NCI-H187 (cell line): ENCODE measurements around the gene TPSB2.
A peak's percentile ranks its signal among the peaks of the same experiment; 100 is the strongest.
"Not testable (repeated sequence)": the region's sequence is repeated elsewhere in the genome, so short reads cannot be mapped to it uniquely, and the experiment has no call there.

ENCODE experiments used
- DNase-seq, 2 experiments: peaks; one replicate each; lab custom pipeline; 2025; lab: John Stamatoyannopoulos, UW

Gene TPSB2

DNA sequence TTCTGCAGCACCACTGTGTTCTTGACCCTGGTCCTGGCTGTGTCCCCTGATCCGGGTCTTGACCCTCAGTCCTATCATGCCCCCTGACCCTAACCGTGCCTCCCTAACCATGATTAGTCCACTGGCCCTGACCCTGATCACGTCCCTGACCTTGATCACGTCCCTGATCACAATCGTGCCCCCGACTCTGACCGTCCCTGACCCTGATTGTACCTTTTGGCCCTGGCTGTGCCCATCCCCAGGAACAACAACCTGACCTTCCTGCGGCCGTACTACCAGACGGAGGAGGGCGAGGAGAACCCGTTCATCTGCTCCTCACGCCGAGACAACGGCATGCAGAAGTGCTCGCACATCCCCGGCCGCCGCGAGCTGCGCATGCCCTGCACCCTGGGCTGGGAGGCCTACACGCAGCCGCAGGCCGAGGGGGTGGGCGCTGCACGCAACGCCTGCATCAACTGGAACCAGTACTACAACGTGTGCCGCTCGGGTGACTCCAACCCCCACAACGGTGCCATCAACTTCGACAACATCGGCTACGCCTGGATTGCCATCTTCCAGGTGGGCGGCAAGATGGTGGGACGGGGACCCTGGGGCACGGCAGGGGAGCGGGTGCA is 29.9 kb downstream of the TPSB2 start:
- DNase-seq = no peak

DNA sequence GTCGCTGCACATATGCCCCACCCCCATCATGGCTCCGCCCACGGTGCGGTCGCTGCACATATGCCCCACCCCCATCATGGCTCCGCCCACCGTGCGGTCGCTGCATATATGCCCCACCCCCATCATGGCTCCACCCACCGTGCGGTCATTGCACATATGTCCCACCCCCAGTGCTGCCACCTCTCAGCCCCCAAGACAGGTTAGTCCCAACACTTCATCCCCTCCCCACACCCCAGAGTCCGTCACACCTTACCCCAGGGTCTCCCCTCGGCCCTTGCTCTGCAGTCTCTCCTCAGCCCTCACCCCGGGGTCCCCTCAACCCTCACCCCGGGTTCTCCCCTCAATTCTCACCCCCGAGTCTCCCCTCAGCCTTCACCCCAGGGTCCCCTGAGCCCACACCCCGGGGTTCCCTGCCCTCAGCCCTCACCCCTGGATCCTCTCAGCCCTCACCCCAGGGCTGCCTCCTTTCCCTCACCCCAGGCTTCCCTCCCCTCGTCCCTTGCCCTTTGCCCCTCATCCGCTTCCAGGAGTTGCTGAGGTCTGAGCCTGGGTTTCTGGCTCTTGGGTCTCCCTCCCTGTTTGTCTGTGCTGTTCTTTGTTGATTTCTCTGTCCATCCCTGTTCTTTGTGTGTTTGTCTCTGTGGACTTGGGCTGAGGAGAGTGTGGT is 30.5 kb downstream of the TPSB2 start:
- DNase-seq = no peak

DNA sequence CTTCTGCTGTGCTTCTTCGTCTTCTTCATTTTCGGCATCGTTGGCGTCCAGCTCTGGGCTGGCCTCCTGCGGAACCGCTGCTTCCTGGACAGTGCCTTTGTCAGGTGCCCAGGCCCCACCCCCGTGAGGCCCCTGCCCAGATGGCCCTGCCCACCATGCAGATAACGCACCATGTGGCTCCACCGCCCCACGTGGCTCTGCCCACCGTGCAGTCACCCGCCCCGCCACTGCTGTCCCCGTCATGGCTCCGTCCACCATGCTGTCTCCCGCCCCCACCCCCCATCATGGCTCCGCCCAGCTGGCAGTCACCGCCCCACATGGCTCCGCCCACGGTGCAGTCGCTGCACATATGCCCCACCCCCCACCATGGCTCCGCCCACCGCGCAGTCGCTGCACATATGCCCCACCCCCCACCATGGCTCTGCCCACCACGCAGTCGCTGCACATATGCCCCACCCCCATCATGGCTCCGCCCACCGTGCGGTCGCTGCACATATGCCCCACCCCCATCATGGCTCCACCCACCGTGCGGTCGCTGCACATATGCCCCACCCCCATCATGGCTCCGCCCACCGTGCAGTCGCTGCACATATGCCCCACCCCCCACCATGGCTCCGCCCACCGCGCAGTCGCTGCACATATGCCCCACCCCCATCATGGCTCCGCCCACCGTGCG is 31.2 kb downstream of the TPSB2 start:
- not testable (repeated sequence) for DNase-seq

DNA sequence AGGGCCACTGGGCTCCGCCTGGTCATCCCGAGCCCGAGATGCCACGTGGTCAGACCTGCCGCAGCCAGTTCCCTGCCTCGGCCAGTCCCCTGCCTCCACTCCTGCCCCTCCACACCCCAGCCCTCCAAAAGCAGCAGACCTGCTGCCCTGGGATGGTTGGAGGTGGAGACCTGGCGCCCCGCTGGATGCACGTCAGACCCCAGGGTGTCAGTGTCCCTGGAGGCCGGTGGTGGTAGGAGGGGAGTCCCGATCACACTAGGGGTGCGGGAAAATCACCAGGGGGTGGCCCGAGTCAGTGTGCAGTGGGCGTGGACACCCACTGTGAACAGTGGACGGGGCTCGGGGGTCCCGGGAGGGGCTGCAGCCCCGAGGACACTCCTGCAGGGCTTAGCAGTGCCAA is 31.8 kb downstream of the TPSB2 start:
- DNase-seq = no peak

DNA sequence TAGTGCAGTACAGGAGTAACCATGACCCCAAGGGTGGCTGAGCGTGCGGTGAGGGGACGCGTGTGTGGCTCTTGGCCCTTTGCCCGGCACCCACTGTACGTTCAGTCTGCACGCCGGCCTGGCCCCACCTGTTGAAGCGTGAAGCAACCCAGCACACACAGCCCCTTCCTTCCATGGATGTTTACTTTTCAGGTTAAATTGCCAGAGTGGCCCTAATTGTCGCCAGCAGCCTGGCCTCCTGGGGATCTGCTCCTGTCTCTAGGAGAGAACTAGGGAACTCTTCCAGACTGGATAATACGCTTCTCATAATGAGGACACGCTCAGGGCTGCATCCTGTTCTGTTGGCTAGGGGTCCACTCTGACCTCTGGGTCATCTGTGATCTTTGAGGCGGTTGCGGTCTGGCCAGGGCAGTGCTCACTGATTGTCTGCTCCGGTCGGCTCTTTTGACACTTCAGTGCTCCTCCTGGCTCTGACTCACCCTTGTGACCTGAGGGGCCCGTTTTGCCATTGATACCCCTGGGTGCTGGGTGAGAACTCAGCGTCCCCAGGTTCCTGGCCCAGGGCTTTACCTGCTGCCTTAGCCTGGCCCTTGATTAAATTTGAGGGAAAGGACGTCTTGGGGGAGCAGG is 32.6 kb downstream of the TPSB2 start:
- peak; percentile 50 to 63 for DNase-seq

DNA sequence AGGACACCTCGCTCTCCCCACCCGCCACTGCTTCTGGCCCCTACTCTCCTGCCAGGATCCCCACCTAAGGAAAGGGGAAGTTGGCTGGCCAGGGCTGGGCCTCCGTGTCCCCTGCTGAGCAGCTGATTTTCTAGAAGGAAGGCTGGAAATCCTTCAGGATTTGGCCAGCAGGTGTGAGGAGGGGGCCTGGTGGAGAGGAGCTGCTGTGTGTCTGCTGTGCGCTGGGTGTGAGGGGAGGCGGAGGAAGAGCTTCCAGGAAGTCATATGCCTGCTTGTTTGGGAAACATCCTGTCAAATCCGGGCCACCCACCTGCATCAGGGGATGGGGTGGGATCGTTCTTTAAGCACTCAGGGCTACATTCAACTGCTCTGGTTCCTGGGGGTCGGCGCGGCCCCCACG is 33.5 kb downstream of the TPSB2 start:
- no peak for DNase-seq

DNA sequence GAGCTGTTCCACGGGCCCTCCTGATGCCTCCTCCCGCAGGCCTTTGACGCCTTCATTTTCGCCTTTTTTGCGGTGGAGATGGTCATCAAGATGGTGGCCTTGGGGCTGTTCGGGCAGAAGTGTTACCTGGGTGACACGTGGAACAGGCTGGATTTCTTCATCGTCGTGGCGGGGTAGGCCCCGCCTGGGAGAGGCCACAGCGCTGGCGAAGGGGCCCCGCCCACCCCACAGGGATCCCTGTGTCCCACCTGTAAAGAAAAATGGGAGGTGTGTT is 34.7 kb downstream of the TPSB2 start:
- no peak for DNase-seq

DNA sequence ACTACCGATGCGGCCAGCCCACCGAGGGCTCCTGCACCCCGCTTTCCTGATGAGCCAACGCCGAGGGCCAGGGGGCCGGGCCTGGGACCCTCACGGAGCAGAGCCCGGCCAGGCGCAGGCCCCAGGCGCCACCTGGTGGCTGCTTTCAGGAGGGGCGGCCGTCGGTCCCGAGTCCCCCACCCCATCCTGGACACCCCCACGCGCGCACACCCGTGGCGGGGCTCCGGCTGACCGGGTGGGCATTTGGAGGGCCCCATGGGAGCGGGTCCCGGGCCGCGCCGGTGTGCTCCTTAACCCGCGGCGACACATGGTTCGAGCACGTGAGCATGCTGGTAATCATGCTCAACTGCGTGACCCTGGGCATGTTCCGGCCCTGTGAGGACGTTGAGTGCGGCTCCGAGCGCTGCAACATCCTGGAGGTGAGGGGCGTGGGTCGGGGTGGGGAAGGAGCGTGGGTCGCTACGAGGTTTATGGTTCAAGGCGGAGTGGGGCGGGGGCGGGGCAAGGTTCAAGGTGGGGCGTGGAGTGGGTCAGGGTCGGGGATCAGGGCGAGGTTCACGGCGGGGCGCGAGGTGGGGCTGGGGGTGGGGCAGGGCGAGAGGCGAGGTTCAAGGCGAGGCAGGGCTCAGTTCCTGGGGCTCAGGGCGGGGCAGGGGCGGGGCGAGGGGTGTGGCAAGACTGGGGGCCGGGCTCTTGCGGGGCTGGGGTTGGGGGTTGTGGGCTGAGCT is 35.2 kb downstream of the TPSB2 start:
- no peak for DNase-seq

DNA sequence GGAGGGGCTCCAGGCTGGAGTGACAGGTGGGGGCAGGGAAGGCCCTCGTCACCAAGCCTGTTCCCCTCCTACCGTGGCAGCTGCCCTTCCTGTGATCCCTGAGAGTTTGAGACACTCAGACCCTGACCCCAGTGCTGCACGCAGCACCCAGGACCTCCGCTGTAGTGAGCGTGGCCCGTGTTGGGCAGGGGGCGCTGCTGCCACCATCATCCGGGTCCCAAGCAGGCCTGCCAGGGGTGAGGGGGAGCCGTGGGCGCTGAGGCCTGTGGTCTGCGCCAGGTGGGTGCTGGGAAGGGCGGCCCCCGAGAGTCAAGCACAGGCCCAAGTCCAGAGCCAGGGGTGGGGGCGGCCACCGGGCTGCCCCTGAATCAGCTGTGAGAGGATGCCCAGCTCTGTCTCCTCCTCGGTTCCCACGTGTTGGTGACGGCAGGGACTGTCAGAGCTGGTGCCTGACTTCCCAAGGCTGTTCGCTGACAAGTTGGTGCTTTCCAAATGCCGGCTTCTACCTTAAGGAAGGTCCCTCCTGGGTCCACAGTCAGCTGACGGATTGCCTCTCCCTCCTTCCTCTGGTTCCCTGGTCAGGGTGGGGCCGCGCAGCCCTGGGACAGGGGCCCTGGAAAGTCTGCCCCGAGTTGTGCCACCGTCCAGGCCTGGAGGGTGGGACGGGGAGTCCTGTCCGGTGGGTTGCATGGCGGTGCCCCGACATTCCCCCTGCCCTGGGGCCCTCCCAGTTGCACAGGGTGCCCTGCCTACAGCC is 36.0 kb downstream of the TPSB2 start:
- no peak for DNase-seq

DNA sequence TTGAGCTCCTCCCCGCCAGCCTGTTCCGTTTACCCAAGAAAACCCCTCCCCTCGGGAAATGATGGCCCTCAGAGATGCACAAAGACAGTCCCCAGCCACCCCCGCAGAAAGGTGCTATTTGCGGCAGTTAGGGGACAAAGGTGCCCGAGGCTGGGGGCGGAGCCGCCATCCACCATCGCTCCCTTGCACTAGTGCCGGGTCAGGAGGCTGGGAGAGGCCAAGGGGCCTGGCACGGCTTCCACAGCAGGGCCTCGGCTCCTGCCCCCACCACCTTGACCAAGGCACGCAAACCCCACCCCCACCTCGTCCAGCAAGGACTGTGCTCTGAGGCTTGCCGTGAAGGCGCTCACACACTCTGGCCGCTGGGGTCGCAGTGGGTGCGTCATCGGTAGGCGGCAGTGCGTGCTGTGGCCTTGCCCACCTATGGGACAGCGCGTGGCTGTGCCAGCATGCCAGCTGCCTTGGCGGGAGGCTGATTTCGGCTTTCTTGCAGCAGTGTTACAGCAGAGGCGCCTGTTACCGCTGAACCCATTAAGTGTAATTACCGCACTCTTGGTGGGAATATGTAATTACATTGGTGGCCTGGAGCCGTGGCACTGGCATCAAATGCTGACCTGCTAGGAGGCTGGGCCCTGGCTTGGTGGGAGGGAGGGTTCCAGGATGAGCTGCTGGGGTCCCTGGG is 36.7 kb downstream of the TPSB2 start:
- DNase-seq = no peak

DNA sequence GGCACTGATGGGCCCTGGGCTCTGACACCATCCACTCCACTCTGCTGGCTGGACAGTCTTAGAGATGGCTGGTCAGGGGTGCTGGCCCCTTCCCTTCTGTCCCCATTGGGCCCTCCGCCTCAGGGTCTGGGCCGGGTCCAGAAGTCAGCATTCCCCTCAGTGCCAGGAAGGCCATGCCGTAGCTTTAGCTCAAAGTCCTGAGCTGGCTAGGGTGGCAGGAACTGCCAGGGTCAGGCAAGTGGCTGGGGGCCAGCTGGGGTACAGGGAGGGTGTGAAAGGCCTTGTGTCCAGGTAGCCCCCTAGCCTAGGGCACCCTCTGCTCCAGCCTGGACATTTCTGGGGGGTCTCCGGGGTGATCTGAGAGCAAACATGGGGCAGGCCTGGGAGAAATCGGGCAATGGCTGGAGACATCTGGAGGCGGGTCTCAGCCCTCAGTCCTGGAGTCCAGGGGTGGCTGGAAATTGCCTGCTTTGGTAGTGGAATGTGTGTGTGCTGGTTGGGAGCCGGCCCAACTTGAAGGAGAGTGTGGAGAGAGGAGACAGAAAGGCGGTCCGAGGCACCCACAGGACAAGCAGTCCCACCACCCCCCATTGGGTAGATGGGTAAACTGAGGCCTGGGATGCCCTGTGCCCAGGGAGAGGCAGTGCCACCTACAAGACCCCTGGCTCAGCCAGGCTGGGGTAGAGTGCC is 37.5 kb downstream of the TPSB2 start:
- no peak for DNase-seq

DNA sequence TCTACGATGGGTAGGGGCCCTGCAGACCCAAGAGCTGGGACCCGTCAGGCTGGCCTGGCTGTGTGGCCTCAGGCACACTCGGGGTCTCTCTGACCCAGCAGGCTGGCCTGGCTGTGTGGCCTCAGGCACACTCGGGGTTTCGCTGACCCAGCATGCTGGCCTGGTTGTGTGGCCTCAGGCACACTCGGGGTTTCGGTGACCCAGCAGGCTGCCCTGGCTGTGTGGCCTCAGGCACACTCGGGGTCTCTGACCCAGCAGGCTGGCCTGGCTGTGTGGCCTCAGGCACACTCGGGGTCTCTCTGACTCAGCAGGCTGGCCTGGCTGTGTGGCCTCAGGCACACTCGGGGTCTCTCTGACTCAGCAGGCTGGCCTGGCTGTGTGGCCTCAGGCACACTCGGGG is 39.2 kb downstream of the TPSB2 start:
- not testable (repeated sequence) for DNase-seq

DNA sequence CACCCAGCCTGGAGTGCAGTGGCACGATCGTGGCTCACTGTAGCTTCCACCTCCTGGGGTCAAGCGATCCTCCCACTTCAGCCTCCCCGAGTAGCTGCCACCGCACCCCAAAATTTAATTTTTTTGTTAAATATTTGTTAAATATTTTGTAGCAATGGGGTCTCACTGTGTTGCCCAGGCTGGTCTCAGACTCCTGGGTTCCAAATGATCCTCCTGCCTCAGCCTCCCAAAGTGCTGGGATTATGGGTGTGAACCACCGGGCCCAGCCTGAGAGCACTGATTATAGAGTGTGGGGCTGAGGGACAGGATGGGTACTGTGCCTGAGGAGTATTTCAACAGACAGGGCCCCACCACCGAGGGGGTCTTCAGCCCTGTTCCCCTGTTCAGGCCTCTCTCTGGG is 40.5 kb downstream of the TPSB2 start:
- no peak for DNase-seq

DNA sequence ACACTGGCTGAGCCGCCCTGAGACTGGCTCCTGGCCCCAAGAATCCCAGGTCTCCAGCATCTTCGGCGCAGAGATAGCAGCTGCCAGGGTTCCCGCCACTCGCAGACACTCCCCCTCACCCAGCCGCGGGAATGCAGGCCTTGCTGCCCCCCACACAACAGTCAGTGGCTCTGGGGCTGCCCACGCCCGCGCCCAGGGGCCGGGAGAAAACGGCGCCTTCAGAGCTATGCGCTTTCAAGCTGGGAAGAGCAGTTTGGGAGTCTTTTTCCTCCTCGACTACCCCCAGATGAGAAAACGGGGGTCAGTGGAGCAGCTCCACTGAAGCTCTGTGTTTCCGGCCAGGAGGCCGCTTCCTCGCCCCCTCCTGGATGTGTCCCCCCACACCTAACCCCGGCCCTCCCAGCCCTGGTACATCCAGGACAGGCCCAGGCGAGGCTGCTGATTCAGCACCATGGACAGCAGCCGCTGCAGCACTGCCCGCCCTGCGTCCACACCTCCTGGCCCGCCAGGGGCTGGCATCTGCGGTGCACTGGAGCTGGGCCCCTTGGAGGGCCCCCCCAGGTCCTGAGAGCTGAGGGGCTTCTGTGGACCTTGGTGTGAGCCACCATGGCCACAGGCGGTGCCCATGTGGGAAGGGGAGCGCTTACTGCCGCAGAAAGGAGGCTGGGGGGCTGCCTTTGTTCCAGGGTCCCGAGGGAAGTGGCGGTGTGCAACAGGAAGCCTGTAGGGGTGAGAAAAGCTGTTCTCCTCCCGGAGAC is 41.4 kb downstream of the TPSB2 start:
- no peak for DNase-seq

DNA sequence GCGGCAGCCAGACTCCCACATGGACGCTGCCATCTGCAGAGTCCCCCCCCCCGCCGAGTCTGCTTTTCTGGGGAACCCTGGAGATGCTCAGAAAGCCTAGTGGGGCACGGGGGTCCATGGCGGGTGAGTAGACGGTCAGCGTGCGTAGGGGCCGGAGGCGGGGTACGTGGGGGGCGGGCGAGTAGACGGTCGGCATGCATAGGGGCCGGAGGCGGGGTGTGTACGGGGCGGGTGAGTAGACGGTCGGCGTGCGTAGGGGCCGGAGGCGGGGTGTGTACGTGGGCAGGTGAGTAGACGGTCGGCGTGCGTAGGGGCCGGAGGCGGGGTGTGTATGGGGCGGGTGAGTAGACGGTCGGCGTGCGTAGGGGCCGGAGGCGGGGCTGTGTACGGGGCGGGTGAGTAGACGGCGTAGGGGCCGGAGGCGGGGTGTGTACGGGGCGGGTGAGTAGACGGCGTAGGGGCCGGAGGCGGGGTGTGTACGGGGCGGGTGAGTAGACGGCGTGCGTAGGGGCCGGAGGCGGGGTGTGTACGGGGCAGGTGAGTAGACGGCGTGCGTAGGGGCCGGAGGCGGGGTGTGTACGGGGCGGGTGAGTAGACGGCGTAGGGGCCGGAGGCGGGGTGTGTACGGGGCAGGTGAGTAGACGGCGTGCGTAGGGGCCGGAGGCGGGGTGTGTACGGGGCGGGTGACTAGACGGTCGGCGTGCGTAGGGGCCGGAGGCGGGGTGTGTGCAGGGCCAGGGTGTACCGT is 44.4 kb downstream of the TPSB2 start:
- not testable (repeated sequence) for DNase-seq

DNA sequence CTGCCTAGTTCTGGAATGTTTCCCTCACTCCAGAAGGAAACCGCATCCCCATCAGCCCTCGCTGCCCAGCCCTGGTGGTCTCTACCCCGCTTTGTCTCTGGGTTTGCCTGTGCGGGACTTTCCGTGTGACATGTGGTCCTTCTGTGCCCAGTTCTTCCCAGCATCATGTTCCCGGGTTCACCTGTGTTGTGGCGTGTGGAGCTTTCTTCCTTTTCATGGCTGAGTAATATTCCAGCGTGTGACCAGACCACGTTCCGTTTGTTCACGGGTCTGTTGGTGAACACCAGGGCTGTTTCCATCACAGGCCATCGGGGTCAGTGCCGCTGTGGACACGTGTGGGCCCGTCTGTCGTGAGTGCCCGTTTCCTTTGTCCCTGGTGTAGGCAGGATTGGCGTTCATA is 45.0 kb downstream of the TPSB2 start:
- DNase-seq = no peak

DNA sequence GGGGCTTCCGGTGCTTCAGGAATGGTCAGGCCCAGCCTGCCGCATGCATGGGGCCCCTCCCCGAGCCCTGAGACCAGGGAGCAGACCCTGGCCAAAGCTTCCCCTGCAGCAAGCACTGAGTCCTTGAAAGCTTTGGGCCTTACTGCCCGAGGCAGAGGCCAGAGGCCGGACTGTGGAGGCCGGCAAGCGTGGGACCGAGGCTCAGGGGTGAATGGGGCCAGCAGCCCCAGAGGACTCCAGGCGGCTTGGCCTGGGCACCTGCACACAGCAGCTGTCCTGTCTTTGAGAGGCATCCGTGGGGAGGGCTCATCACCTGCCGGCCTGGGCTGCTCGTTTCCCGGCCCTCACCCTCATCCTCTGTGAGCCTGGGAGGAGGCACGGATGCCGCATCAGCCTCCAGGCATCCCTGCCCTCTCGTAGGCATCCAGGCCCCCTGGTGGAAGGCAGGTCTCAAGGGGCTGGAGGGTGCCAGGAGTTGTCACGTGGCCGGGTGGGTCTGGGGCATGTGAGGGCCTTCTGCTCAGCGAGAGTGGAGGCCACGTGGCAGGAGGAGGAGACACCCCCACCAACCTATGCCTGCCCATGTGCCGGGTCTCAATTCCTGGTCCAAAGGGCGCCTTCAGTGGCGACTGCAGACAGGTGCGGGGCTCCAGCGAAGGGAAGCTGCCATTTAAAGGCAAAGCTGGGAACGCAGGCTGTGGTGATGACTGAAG is 45.7 kb downstream of the TPSB2 start:
- no peak for DNase-seq
